Loucy (cell line): Measurements from ENCODE around the gene SKOR1.
A peak's percentile ranks its signal among the peaks of the same experiment; 100 is the strongest.

Source experiments
- H2AFZ ChIP-seq: fragments of 200-600 bp; sonication (generic); 2 replicates; pipeline ENCODE4 v1.6.0; 2016; ENCODE audit warnings: antibody characterized with exemption, mild to moderate bottlenecking, low read length, moderate library complexity
- H3F3A ChIP-seq: fragments of 200-600 bp; 2 replicates; pipeline ENCODE4 v1.6.0; 2016; ENCODE audit warnings: antibody characterized with exemption, low read depth, mild to moderate bottlenecking
- H3K27me3 ChIP-seq: fragments of 200-600 bp; sonication (generic); 2 replicates; pipeline ENCODE4 v1.6.1; 2014; ENCODE audit warnings: low read length, mild to moderate bottlenecking; ENCODE audit not compliant: insufficient read depth, poor library complexity, severe bottlenecking
- H3K36me3 ChIP-seq: fragments of 200-600 bp; sonication (generic); 2 replicates; pipeline ENCODE4 v1.6.1; 2016; ENCODE audit warnings: low read length; ENCODE audit not compliant: insufficient read depth
- H3K4me1 ChIP-seq: fragments of 200-600 bp; sonication (generic); 2 replicates; pipeline ENCODE4 v1.5.1; 2014; ENCODE audit warnings: low read length, mild to moderate bottlenecking; ENCODE audit not compliant: insufficient read depth, poor library complexity, severe bottlenecking
- H3K4me2 ChIP-seq: fragments of 200-600 bp; sonication (generic); 2 replicates; pipeline ENCODE4 v1.6.0; 2014; ENCODE audit warnings: antibody characterized with exemption, low read length, low read depth, mild to moderate bottlenecking; ENCODE audit not compliant: poor library complexity, severe bottlenecking
- H3K4me3 ChIP-seq: fragments of 200-600 bp; sonication (generic); 2 replicates; pipeline ENCODE4 v1.5.1; 2014; ENCODE audit warnings: low read length, mild to moderate bottlenecking, mixed read lengths; ENCODE audit not compliant: poor library complexity, severe bottlenecking
- H3K79me2 ChIP-seq: fragments of 200-600 bp; sonication (generic); 2 replicates; pipeline ENCODE4 v1.6.1; 2014; ENCODE audit warnings: low read length; ENCODE audit not compliant: insufficient read depth
- H3K9ac ChIP-seq: fragments of 200-600 bp; sonication (generic); 2 replicates; pipeline ENCODE4 v1.6.0; 2014; ENCODE audit warnings: mild to moderate bottlenecking, low read depth, low read length, moderate library complexity; ENCODE audit not compliant: poor library complexity, severe bottlenecking
- H3K9me2 ChIP-seq: fragments of 200-600 bp; sonication (generic); replicated peaks from 2 replicates; pipeline ENCODE4 v1.6.1; 2016; ENCODE audit warnings: low read depth, low read length, mixed read lengths
- H3K9me3 ChIP-seq: fragments of 200-600 bp; sonication (generic); 2 replicates; pipeline ENCODE4 v1.6.1; 2014; ENCODE audit warnings: mild to moderate bottlenecking, antibody characterized with exemption, low read length, low read depth; ENCODE audit not compliant: insufficient read depth
- H4K20me1 ChIP-seq: fragments of 200-600 bp; sonication (generic); 2 replicates; pipeline ENCODE4 v1.6.0; 2014; ENCODE audit warnings: antibody characterized with exemption, low read length, mild to moderate bottlenecking; ENCODE audit not compliant: insufficient read depth, poor library complexity, severe bottlenecking
- CTCF ChIP-seq: fragments of 200-600 bp; sonication (generic); conservative IDR thresholded peaks from 2 replicates; pipeline ENCODE4 v1.5.1; 2014; ENCODE audit warnings: mild to moderate bottlenecking, antibody characterized with exemption, low read length
- EZH2phosphoT487 ChIP-seq: fragments of 200-600 bp; IDR thresholded peaks from 2 replicates; pipeline ENCODE4 v1.6.1; 2018; ENCODE audit warnings: antibody characterized with exemption, mild to moderate bottlenecking, moderate library complexity, borderline replicate concordance

SKOR1 gene

GRCh38 chr15:67782691-67782991 lies 42.7 kb upstream of the SKOR1 start:
- H3K27me3 ChIP-seq, result no peaks in the 10 kb centered on the region
- no peaks in the 10 kb centered on the region for H3K36me3 ChIP-seq
- peaks cover 93% of the 10 kb centered on the region for H3K4me1 ChIP-seq
- peak overlapping the region; percentile 91 for H3K9ac ChIP-seq
- peaks cover 30% of the 10 kb centered on the region for H3K79me2 ChIP-seq
- H3K4me2 ChIP-seq, result peak overlapping the region; percentile 77
- TF ChIP-seq CTCF, result no peak
- no peak for TF ChIP-seq EZH2phosphoT487
- no peak overlapping the region for H2AFZ ChIP-seq
- peak overlapping the region; percentile 75 for H3K4me3 ChIP-seq
- no peaks in the 10 kb centered on the region for H4K20me1 ChIP-seq
- no peaks in the 10 kb centered on the region for H3K9me2 ChIP-seq
- no peaks in the 10 kb centered on the region for H3K9me3 ChIP-seq
- peaks cover 10% of the 10 kb centered on the region for H3F3A ChIP-seq

GRCh38 chr15:67783303-67783702 lies 42.0 kb upstream of the SKOR1 start:
- H3K4me1 ChIP-seq, result peaks cover 93% of the 10 kb centered on the region
- peak overlapping the region; percentile 77 for H3K4me2 ChIP-seq
- TF ChIP-seq CTCF, result peak; percentile 74
- TF ChIP-seq EZH2phosphoT487, result no peak

GRCh38 chr15:67784090-67784781 lies 41.1 kb upstream of the SKOR1 start:
- H3K4me2 ChIP-seq, result peak overlapping the region; percentile 77
- no peak for TF ChIP-seq EZH2phosphoT487
- no peak for TF ChIP-seq CTCF
- peaks cover 30% of the 10 kb centered on the region for H3K79me2 ChIP-seq
- H3K9me3 ChIP-seq, result no peaks in the 10 kb centered on the region
- H3K27me3 ChIP-seq, result no peaks in the 10 kb centered on the region
- H3K9me2 ChIP-seq, result no peaks in the 10 kb centered on the region
- no peaks in the 10 kb centered on the region for H4K20me1 ChIP-seq
- H2AFZ ChIP-seq, result no peak overlapping the region
- H3K4me3 ChIP-seq, result peak overlapping the region; percentile 51
- H3F3A ChIP-seq, result peaks cover 10% of the 10 kb centered on the region
- peak overlapping the region; percentile 64 for H3K9ac ChIP-seq
- peaks cover 86% of the 10 kb centered on the region for H3K4me1 ChIP-seq
- H3K36me3 ChIP-seq, result no peaks in the 10 kb centered on the region

More at GRCh38 chr15:67783303-67783702, 42.0 kb upstream of the SKOR1 start:
- no peaks in the 10 kb centered on the region for H4K20me1 ChIP-seq
- H3K36me3 ChIP-seq, result no peaks in the 10 kb centered on the region
- H2AFZ ChIP-seq, result no peak overlapping the region
- H3K27me3 ChIP-seq, result no peaks in the 10 kb centered on the region
- H3F3A ChIP-seq, result peaks cover 10% of the 10 kb centered on the region
- H3K9me3 ChIP-seq, result no peaks in the 10 kb centered on the region
- peak overlapping the region; percentile 91 for H3K9ac ChIP-seq
- no peaks in the 10 kb centered on the region for H3K9me2 ChIP-seq
- peak overlapping the region; percentile 75 for H3K4me3 ChIP-seq
- peaks cover 30% of the 10 kb centered on the region for H3K79me2 ChIP-seq
